H1 (cell line): ENCODE results near the gene CACNA1F. TPM values are rescaled to one million over a fixed set of nuclear protein-coding genes. Genes with fewer than 3 reads are reported as not detected.

Experiments used
- BACH1 ChIP-seq: IDR thresholded peaks from 2 replicates; pipeline ENCODE4 v1.6.1; 2012; ENCODE audit warnings: low read length, improper control_type of control experiment
- CHD7 ChIP-seq: fragments of 300-600 bp; sonication (generic); IDR thresholded peaks from 2 replicates; pipeline ENCODE4 v1.7.1; 2012; ENCODE audit warnings: low read length, moderate library complexity, mild to moderate bottlenecking, inconsistent platforms; ENCODE audit not compliant: insufficient replicate concordance
- SIRT6 ChIP-seq: IDR thresholded peaks from one replicate; pipeline ENCODE4 v1.7.1; 2012; ENCODE audit warnings: low read length, inconsistent platforms
- polyA plus RNA-seq, 7 experiments: library from polyadenylated mRNA; depleted of rRNA in 3 of 7; stranded (reverse) in 5 of 7; unstranded in 2 of 7; fragments of >200 nt in 5 of 7; fragments of 200-250 nt in 2 of 7; gene quantifications; 1 replicate in 5 of 7; 2 replicates in 1 of 7; 4 replicates in 1 of 7; pipeline versions ENCODE4 v1.2.1 to v1.2.3, GENCODE V29; 2011 to 2013; ENCODE audit warnings: missing spikeins in 2 of 7, mixed read lengths in 2 of 7
- total RNA-seq: library from RNA; stranded (reverse); fragmentation: NEBNext Ultra II Directional; extraction: Animal tissue kit (Norgen Biotek cat#: 25700); gene quantifications from 2 replicates; pipeline ENCODE4 v1.2.1, GENCODE V29; 2021

CACNA1F gene
- total and polyA plus RNA-seq, 2 of the 8 experiments (the other 6 are each of a cell fraction or from before 2014, with no cell fraction given): 0.59 to 0.84 TPM

- TF ChIP-seq CHD7: no peak
- no peak for TF ChIP-seq SIRT6
- no peak for TF ChIP-seq BACH1
These were observed 6.2 kb downstream of the CACNA1F start (continued) for GRCh38 chrX:49226946-49227345.
